Pancreas (tissue), 10 donors: ENCODE data around the gene TSPEAR. TPM values are rescaled to one million over a fixed set of nuclear protein-coding genes. Genes with fewer than 3 reads are reported as not detected.

Experiments used
- ATAC-seq, 4 donors: fragments of 200-7000 bp; cut with Tn5 transposase; one replicate each; pipeline versions ENCODE4 v1.8.0 to v1.9.1; 2020; ENCODE audit warnings: mild to moderate bottlenecking in 4 of 4, moderate library complexity in 4 of 4
- DNase-seq, 6 donors: peaks; one replicate each; pipeline ENCODE4 v3.0.0-alpha.2; 2020
- FAIRE-seq: peaks from 2 replicates; lab custom pipeline; 2012; peaks lifted over from hg19 to GRCh38; lab: Jason Lieb, UNC
- H3K27ac ChIP-seq, 4 donors: fragments of 200-600 bp; sonication (generic); 1 replicate in 3 of 4; 2 replicates in 1 of 4; pipeline versions ENCODE4 v1.5.0 to v1.8.0; 2020
- H3K27me3 ChIP-seq, 4 donors: fragments of 200-600 bp; one replicate each; pipeline ENCODE4 v1.8.0; 2021
- H3K36me3 ChIP-seq, 3 donors: fragments of 200-600 bp; sonication (generic) in 1 of 3; one replicate each; pipeline versions ENCODE4 v1.5.0 to v1.8.0; 2020 to 2021
- H3K4me1 ChIP-seq, 3 donors: fragments of 200-600 bp; one replicate each; pipeline ENCODE4 v1.8.0; 2021
- H3K4me3 ChIP-seq, 4 donors: fragments of 200-600 bp; sonication (generic) in 2 of 4; one replicate each; pipeline versions ENCODE4 v1.5.0 to v1.8.0; 2020 to 2021
- H3K9me3 ChIP-seq, 4 donors: fragments of 200-600 bp; one replicate each; pipeline ENCODE4 v1.8.0; 2021
- WGBS, 2 donors: extraction: QIAGEN DNeasy Blood & Tissue Kit; methylation state at CpG; one replicate each; pipeline ENCODE4 v1.1.7; 2013; 5-methylcytosine and 5-hydroxymethylcytosine counted together
- intact Hi-C, 3 donors: fragments of 100-400 bp; cut with DNase I; formaldehyde crosslinking; loops; one replicate each; pipeline versions ENCODE4 v1.11.1 to v1.14.2; 2022
- polyA plus RNA-seq, 2 donors: library from polyadenylated mRNA; stranded (reverse); fragments of 200-250 nt; gene quantifications; one replicate each; pipeline ENCODE4 v1.2.3, GENCODE V29; 2013
- total RNA-seq, 6 donors: library from RNA; stranded (reverse); fragmentation: NEBNext Ultra II Directional in 4 of 6; extraction: Animal tissue kit (Norgen Biotek cat#: 25700) in 4 of 6; gene quantifications; one replicate each; pipeline versions ENCODE4 v1.2.1 to v1.2.4, GENCODE V29; 2021 to 2023
- TF ChIP-seq, protein P1 (sequence below), 4 donors: fragments of 200-600 bp; sonication (generic) in 3 of 4; IDR thresholded peaks; one replicate each; pipeline versions ENCODE4 v1.5.0 to v1.8.0; 2021; ENCODE audit warnings: antibody characterized with exemption in 4 of 4
- donor health status: healthy with polysubstance abuse.
- donor health status: DM: no; HTN: no; CAD: no; lungs with moderate emphysema.
- donor health status: DM: no; HTN: no; CAD: no.
- donor health status: control.
- donor health status: control.
- donor health status: Bipolar disorder and iron deficiency.
- donor health status: DM: yes; HTN: yes; CAD: no.
- donor health status: DM: no; HTN: no; CAD: no.
- donor health status: DM: no; HTN: no; CAD: no.
- donor health status: DM: yes; HTN: yes; CAD: no.

Gene TSPEAR
- total and polyA plus RNA-seq, 8 donors = 0.05 to 1.4 (median 0.25) TPM; not detected in 1

DNA sequence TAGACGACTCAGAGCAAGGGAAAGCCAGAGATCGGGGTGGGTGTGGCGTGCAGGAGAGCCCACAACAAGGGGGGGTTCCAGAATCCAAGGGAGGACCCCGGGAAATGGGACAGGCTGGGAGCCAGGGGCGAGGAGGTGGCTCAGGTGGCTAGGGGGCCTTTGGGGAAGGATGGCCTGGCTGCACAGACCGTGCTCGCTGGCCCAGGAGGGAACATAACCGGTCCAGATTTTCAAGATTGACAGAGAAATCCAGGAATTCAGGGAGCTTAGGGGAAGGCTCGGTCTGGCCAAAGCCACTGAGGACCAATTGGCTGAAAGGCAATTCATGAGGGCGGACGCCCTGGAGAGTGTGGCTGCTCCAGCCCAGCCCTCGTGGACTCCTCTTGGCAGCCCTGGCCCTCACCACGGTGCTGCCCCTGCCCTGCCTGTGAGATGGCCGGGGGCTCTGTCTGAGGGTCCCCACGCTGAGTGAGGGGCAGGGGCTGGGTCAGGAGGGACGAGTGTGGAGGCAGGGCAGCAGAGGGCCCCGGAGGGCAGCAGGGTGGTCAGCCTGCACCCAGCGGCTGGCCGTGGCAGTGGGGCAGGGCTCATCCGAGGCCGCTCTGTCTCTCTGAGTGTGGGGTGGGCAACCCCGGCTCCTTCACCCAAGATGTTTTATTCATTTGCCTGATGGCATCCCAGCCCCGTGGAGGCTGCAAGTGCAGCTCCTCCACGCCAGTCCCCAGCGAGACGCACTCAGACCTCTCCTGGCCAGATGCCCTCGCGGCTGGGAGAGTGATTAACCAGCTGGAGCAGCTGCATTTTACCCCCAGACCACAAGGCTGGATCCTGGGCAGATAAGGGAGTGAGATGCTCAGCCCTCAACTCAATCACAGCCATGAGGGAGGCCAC is 261.7 kb downstream of the TSPEAR start:
- WGBS, 2 donors = 38 to 46% methylated on average over 27 to 28 of the region's 28 CpGs
- H3K9me3 ChIP-seq = no peaks in the 10 kb centered on the region
- intact Hi-C loops = no loop called here
- H3K27me3 ChIP-seq = no peaks in the 10 kb centered on the region
- no peaks in the 10 kb centered on the region for H3K36me3 ChIP-seq
- no peak for ATAC-seq
- TF ChIP-seq, protein P1, sequence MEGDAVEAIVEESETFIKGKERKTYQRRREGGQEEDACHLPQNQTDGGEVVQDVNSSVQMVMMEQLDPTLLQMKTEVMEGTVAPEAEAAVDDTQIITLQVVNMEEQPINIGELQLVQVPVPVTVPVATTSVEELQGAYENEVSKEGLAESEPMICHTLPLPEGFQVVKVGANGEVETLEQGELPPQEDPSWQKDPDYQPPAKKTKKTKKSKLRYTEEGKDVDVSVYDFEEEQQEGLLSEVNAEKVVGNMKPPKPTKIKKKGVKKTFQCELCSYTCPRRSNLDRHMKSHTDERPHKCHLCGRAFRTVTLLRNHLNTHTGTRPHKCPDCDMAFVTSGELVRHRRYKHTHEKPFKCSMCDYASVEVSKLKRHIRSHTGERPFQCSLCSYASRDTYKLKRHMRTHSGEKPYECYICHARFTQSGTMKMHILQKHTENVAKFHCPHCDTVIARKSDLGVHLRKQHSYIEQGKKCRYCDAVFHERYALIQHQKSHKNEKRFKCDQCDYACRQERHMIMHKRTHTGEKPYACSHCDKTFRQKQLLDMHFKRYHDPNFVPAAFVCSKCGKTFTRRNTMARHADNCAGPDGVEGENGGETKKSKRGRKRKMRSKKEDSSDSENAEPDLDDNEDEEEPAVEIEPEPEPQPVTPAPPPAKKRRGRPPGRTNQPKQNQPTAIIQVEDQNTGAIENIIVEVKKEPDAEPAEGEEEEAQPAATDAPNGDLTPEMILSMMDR (IDR thresholded peaks at IDR 0.05) = no peak
- FAIRE-seq = no peak
- peak in 1 of 6 donors; percentile 62 for DNase-seq
- no peaks in the 10 kb centered on the region for H3K4me1 ChIP-seq
- H3K4me3 ChIP-seq = no peak overlapping the region
- H3K27ac ChIP-seq = no peak overlapping the region

DNA sequence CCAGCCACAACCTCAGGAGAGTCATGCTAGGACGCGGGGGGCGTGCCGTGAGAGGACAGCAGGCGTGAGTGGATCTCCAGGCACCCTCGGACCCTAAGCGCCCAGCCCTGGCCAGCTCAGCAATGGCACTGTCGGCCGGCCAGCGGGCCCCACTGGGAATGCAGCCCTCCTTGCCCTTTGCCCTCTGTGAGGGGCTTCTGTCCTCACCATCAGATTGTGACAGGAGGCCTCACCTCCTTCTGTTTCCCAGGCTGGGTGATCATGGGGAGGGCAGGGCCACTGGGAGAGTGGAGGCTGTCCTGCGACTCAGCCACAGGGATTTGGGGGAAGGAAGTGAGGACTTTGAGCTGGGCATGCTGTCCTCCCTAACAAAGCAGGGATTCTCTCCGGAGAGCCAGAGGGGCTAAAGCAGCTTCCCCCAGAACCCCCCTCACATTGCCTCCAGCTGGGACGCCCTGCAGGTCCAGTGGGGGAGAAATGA is 262.7 kb downstream of the TSPEAR start:
- Histone ChIP-seq H3K4me1 (no peaks in the 10 kb centered on the region), H3K27ac (no peak overlapping the region), H3K36me3 (no peaks in the 10 kb centered on the region), H3K4me3 (no peak overlapping the region), H3K9me3 (no peaks in the 10 kb centered on the region), H3K27me3 (no peaks in the 10 kb centered on the region)
- ATAC-seq (no peak), FAIRE-seq (no peak), DNase-seq (no peak)
- intact Hi-C loops = no loop called here
- TF ChIP-seq, protein P1 (IDR thresholded peaks at IDR 0.05) = no peak
- WGBS, 2 donors = 34 to 45% methylated on average over 13 of the region's 13 CpGs

Other genes with a start within 250 kb of the TSPEAR start
- not detected for gene KRTAP10-1, start 171.4 kb downstream of the TSPEAR start, total RNA-seq
- gene KRTAP10-1, start 171.4 kb downstream of the TSPEAR start, polyA plus RNA-seq = not detected
- gene KRTAP10-2, start 160.1 kb downstream of the TSPEAR start, total RNA-seq = not detected
- not detected for gene KRTAP10-2, start 160.1 kb downstream of the TSPEAR start, polyA plus RNA-seq
- gene KRTAP10-3, start 152.8 kb downstream of the TSPEAR start, total RNA-seq = not detected
- not detected for gene KRTAP10-3, start 152.8 kb downstream of the TSPEAR start, polyA plus RNA-seq
- not detected for gene KRTAP10-4, start 137.8 kb downstream of the TSPEAR start, total RNA-seq
- not detected for gene KRTAP10-4, start 137.8 kb downstream of the TSPEAR start, polyA plus RNA-seq
- gene KRTAP10-5, start 131.0 kb downstream of the TSPEAR start, total RNA-seq = not detected
- gene KRTAP10-5, start 131.0 kb downstream of the TSPEAR start, polyA plus RNA-seq = not detected
- gene KRTAP10-6, start 119.1 kb downstream of the TSPEAR start, total RNA-seq = not detected
- gene KRTAP10-6, start 119.1 kb downstream of the TSPEAR start, polyA plus RNA-seq = not detected
- gene KRTAP10-7, start 111.0 kb downstream of the TSPEAR start, total RNA-seq = not detected
- gene KRTAP10-7, start 111.0 kb downstream of the TSPEAR start, polyA plus RNA-seq = not detected
- gene KRTAP10-8, start 99.5 kb downstream of the TSPEAR start, total RNA-seq = not detected
- gene KRTAP10-8, start 99.5 kb downstream of the TSPEAR start, polyA plus RNA-seq = not detected
- gene KRTAP10-9, start 84.5 kb downstream of the TSPEAR start, total RNA-seq = not detected
- gene KRTAP10-9, start 84.5 kb downstream of the TSPEAR start, polyA plus RNA-seq = not detected
- gene KRTAP10-10, start 74.2 kb downstream of the TSPEAR start, total RNA-seq = not detected
- not detected for gene KRTAP10-10, start 74.2 kb downstream of the TSPEAR start, polyA plus RNA-seq
- not detected for gene KRTAP10-11, start 65.2 kb downstream of the TSPEAR start, total RNA-seq
- gene KRTAP10-11, start 65.2 kb downstream of the TSPEAR start, polyA plus RNA-seq = not detected
- gene KRTAP12-4, start 56.9 kb downstream of the TSPEAR start, total RNA-seq = not detected
- not detected for gene KRTAP12-4, start 56.9 kb downstream of the TSPEAR start, polyA plus RNA-seq
- not detected for gene KRTAP12-3, start 53.6 kb downstream of the TSPEAR start, total RNA-seq
- gene KRTAP12-3, start 53.6 kb downstream of the TSPEAR start, polyA plus RNA-seq = not detected
- gene KRTAP12-2, start 44.6 kb downstream of the TSPEAR start, total RNA-seq = not detected
- not detected for gene KRTAP12-2, start 44.6 kb downstream of the TSPEAR start, polyA plus RNA-seq
- not detected for gene KRTAP12-1, start 29.4 kb downstream of the TSPEAR start, total RNA-seq
- not detected for gene KRTAP12-1, start 29.4 kb downstream of the TSPEAR start, polyA plus RNA-seq
- gene KRTAP10-12, start 14.4 kb downstream of the TSPEAR start, total RNA-seq = not detected
- gene KRTAP10-12, start 14.4 kb downstream of the TSPEAR start, polyA plus RNA-seq = not detected
- 10 to 100 TPM; 30.5 to 48.0 (median 39.7) TPM for gene UBE2G2, start 90.2 kb upstream of the TSPEAR start, total RNA-seq
- gene UBE2G2, start 90.2 kb upstream of the TSPEAR start, polyA plus RNA-seq = 10 to 100 TPM; 44.6 to 53.2 TPM
- 10 to 100 TPM; 17.3 to 29.1 (median 21.7) TPM for gene SUMO3, start 106.5 kb upstream of the TSPEAR start, total RNA-seq
- 10 to 100 TPM; 14.0 to 29.1 TPM for gene SUMO3, start 106.5 kb upstream of the TSPEAR start, polyA plus RNA-seq
- gene PTTG1IP, start 162.1 kb upstream of the TSPEAR start, total RNA-seq = 100 to 1,000 TPM in 1 of 6 donors, 10 to 100 TPM in 5; 47.3 to 118 (median 60.6) TPM
- 10 to 100 TPM; 44.9 to 71.0 TPM for gene PTTG1IP, start 162.1 kb upstream of the TSPEAR start, polyA plus RNA-seq
- gene ITGB2, start 209.3 kb upstream of the TSPEAR start, total RNA-seq = 10 to 100 TPM in 3 of 6 donors, 1 to 10 TPM in 3; 1.1 to 88.0 (median 14.8) TPM
- 10 to 100 TPM in 1 of 2 donors, 1 to 10 TPM in 1; 5.1 to 15.1 TPM for gene ITGB2, start 209.3 kb upstream of the TSPEAR start, polyA plus RNA-seq
- 10 to 100 TPM; 12.3 to 21.7 (median 14.5) TPM for gene SLX9, start 228.5 kb upstream of the TSPEAR start, total RNA-seq
- 10 to 100 TPM; 10.5 to 12.4 TPM for gene SLX9, start 228.5 kb upstream of the TSPEAR start, polyA plus RNA-seq